MG63 (cell line): ENCODE data around the gene IL12RB1. TPM values are rescaled to one million over a fixed set of nuclear protein-coding genes. Genes with fewer than 3 reads are reported as not detected.
"Not testable (repeated sequence)": the region's sequence is repeated elsewhere in the genome, so short reads cannot be mapped to it uniquely, and the experiment has no call there.

Source experiments
- DNase-seq: peaks from one replicate; pipeline ENCODE4 v3.0.0-alpha.2; 2020
- H3K27me3 ChIP-seq: fragments of 250-450 bp; sonication (Bioruptor Pico); 2 replicates; pipeline ENCODE4 v1.5.1; 2020; ENCODE audit warnings: mild to moderate bottlenecking, moderate library complexity
- H3K36me3 ChIP-seq: fragments of 250-450 bp; sonication (Bioruptor Pico); 2 replicates; pipeline ENCODE4 v1.5.1; 2020; ENCODE audit warnings: mild to moderate bottlenecking, moderate library complexity
- H3K4me3 ChIP-seq: fragments of 250-450 bp; sonication (Bioruptor Pico); 2 replicates; pipeline ENCODE4 v1.5.1; 2020; ENCODE audit warnings: mild to moderate bottlenecking, moderate library complexity
- H3K9me3 ChIP-seq: fragments of 250-450 bp; sonication (Bioruptor Pico); 2 replicates; pipeline ENCODE4 v1.5.1; 2020; ENCODE audit warnings: mild to moderate bottlenecking, moderate library complexity
- total RNA-seq: library from RNA; depleted of rRNA; stranded (reverse); fragments of >200 nt; shearing (Covaris generic); gene quantifications from 2 replicates; pipeline ENCODE4 v1.2.3, GENCODE V29; 2014; ENCODE audit warnings: low replicate concordance

Gene IL12RB1
- total RNA-seq, 1 experiment from 2014 or later, result not detected

DNA sequence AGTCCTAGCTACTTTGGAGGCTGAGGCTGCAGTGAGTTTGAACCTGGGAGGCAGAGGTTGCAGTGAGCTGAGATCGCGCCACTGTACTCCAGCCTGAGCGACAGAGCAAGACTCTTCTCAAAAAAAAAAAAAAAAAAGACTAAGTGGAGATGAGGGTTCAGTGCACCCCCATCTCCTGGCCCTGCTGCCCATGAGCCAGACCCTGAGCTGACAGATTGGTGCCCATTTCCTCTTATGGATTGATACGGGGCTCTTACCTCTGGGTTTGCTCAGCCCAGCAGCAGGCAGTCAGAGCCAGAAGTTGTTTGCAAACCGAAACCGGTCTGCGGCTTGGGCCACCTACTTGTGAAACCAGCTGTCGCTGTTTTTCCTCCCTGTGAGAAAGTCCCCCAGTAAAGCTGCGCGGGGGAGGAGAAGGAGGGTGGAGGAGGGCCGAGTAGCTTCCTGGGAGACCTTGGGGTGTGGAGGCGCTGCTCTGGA, 41.9 kb downstream of the IL12RB1 start:
- Histone ChIP-seq H3K27me3 (peaks cover 2% of the 10 kb centered on the region; the same call in 1 of the 2 replicates), H3K4me3 (peak overlapping the region; percentile 10; the same call in 1 of the 2 replicates), H3K9me3 (peaks cover 6% of the 10 kb centered on the region), H3K36me3 (no peaks in the 10 kb centered on the region)
- peak; percentile 50 for DNase-seq

DNA sequence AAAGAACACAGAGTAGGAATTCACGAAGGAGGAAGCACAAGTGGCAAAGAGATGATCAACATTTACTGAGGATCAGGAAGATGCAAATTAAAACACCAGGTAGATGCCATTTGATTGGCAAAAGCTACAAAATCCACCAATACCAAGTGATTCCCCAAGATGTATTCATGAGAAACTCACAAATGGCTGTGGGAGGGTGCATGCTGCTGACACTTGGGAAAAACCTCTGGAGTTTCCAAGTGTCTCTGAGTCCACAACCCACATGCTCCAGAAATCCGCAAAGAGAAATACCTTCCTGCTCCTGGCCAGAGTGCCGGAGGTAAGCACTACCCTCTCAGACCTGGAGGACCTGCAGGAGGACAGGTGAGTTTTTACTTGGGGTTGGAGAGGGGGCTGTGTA, 43.1 kb downstream of the IL12RB1 start:
- no peak for DNase-seq
- Histone ChIP-seq H3K9me3 (peaks cover 6% of the 10 kb centered on the region), H3K27me3 (peaks cover 2% of the 10 kb centered on the region; the same call in 1 of the 2 replicates), H3K36me3 (no peaks in the 10 kb centered on the region), H3K4me3 (no peak overlapping the region)

DNA sequence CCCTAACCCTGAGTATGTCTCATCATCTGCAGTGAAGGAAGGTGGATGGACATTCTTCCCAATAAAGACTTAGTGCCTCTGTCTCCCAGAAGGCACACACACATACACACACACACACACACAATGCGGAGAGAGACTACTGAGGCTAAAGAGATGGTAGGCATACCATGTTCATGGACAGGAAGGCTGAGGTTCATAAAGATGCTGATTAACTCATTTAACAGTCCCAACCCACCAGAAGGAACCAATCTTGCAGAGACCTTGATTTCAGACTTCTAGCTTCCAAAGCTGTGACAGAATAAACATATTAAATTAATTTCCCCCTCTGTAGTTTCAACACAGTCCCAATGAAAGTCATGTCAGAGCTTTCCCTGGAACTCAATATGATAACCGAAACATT, 45.7 kb downstream of the IL12RB1 start:
- H3K4me3 ChIP-seq, result no peak overlapping the region

DNA sequence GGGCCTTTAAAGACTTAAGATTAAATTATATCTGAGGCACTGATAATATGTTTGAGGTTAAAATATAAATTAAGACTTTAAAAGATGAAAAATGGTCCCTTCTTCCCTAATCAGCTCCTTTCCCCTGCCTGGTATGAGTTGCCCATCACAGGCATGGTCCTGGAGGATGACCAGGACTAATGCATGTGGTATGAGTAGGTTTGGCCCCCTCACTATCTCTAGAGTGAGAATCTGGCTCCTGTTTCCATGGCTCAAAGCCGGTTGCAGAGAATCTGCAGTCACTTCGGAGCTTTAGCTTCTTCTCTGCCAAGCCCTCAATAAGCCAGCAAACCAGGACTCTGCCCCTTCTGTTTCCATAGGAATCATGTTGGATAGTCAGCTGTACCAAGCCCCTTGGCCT, 54.6 kb downstream of the IL12RB1 start:
- H3K9me3 ChIP-seq, H3K36me3 ChIP-seq, H3K27me3 ChIP-seq, H3K4me3 ChIP-seq: not testable (repeated sequence)
- peak; percentile 54 for DNase-seq

More for the DNA sequence above, 45.7 kb downstream of the IL12RB1 start:
- peaks cover 2% of the 10 kb centered on the region; the same call in 1 of the 2 replicates for H3K27me3 ChIP-seq
- no peak for DNase-seq
- no peaks in the 10 kb centered on the region for H3K36me3 ChIP-seq
- H3K9me3 ChIP-seq, result peaks cover 6% of the 10 kb centered on the region

DNA sequence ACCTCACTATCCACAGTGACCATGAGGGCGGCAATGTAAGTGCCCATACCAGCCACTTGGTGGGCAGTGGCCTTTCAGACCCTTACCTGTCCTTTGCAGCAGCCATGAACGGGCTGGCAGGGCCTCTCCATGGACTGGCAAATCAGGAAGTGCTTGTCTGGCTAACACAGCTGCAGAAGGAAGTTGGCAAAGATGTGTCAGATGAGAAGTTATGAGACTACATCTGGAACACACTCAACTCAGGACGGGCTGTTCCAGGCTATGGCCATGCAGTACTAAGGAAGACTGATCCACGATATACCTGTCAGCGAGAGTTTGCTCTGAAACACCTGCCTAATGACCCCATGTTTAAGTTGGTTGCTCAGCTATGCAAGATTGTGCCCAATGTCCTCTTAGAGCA, 55.3 kb downstream of the IL12RB1 start:
- H3K36me3 ChIP-seq, H3K4me3 ChIP-seq, H3K9me3 ChIP-seq, H3K27me3 ChIP-seq, DNase-seq: not testable (repeated sequence)

DNA sequence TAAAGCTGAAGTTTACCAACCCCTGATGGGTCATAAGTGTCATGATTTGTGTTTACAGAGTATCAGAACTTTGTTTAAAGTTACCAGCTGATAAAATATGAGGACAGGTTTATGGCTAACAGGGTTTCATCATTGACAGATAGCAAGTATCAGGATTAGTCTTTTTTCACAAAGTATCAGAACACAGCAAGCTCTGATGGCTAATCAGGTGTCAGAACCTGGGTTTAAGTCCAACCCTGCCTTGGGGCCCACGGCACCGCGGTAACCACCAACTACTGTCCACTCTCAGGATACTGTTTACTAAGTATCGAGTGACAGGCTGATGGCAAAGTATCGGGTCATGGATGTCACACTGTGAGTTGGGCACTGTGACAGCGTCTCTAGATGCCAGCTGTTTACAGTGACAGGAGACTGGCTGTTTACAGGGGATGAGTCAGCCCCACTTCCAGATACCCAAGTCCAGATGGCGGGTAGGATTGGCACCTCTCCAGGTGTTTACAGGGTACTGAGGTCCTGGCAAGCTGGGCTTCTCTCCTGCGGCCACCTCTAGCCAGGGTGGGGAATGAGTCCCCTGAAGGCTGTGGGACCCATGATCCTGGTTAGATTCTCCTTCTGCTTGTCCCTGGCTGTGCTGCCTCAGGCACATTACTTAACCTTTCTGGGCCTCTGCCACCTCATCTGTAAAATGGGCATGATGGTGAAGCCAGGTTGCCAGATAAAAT, 57.0 kb downstream of the IL12RB1 start:
- Histone ChIP-seq H3K4me3 (no peak overlapping the region), H3K9me3 (no peaks in the 10 kb centered on the region), H3K36me3 (no peaks in the 10 kb centered on the region), H3K27me3 (no peaks in the 10 kb centered on the region)
- DNase-seq, result peak; percentile 79

DNA sequence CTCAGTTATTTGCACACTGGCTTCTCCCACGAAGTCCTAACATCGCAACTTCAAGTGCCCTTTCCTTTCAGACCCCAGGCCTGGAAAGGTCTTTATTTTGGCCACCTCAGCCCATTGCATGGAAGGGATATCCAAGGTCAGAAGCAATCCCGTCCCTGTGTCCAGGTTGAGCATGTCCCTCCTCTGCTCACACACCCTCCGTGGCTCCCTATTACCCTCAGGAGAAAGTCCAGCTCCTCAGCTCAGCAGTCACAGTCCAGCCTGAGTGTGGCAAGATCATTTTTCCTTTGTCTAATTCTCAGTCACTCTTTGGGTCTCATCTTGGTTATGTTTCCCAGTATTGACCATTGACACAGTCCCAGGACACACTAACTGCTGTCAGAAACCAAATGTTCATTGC, 59.6 kb downstream of the IL12RB1 start:
- Histone ChIP-seq H3K27me3 (no peaks in the 10 kb centered on the region), H3K9me3 (no peaks in the 10 kb centered on the region), H3K4me3 (no peak overlapping the region), H3K36me3 (no peaks in the 10 kb centered on the region)
- no peak for DNase-seq

DNA sequence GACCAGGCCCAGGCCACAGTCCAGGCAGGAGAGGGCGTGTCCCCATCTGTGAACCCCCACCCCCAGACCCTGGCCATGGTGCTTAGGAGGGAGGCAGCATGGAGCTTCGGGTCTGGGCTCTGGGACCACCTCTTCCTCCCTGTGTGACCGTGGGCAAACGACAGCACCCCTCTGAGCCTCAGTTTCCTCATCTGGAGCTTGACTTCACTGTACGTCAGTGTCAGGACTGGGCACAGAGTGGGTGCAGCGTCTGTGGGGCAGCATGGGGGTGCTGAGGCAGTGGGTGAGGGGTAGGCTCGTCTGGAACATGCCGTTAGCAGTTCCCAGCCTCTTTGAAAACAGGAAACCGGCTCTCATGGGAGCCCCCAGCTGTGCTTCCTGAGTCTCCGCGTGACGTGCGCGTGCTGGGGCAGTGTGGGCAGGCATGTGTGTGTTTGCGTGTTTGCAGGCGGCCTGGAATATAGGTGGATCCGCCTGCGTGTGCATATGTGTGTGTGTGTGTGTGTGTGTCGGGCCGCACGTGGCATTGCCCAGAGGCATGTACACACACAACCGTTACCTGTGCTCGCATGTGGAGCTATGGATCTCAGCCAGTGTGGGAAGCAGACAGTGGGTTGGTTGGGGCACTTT, 63.0 kb downstream of the IL12RB1 start:
- Histone ChIP-seq H3K36me3 (no peaks in the 10 kb centered on the region), H3K9me3 (no peaks in the 10 kb centered on the region), H3K27me3 (no peaks in the 10 kb centered on the region), H3K4me3 (no peak overlapping the region)
- no peak for DNase-seq

DNA sequence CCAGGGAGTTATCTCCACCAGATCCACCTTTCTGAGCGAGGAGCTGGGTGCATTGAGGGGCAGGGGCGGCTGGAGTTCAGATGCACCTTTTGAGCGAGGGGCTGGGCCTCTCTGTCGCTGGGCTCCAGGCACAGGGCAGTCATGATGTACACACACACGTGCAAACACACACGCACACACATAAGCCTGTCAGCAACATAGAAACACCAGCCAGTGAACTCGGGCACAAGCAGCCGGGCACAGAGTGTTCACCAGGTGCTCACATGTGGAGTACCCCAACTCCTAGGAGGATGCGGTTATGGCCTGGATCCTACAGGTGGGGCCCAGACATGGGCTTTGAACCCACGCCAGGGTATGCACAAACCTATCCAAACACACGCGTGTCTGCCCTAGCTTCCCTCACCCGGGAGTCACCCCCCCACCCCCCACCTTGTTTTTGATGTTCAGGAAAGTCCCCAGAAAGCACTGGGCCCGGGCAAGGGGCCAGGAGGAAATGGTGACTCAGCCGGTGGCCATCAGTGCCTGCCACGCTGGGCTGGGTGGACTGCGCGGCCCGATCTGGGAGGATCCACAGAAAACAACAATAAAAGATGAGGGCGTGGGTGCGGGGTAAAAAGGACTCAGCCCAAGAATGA, 65.5 kb downstream of the IL12RB1 start:
- peak; percentile 74 for DNase-seq
- Histone ChIP-seq H3K4me3 (no peak overlapping the region), H3K27me3 (no peaks in the 10 kb centered on the region), H3K36me3 (no peaks in the 10 kb centered on the region), H3K9me3 (no peaks in the 10 kb centered on the region)

DNA sequence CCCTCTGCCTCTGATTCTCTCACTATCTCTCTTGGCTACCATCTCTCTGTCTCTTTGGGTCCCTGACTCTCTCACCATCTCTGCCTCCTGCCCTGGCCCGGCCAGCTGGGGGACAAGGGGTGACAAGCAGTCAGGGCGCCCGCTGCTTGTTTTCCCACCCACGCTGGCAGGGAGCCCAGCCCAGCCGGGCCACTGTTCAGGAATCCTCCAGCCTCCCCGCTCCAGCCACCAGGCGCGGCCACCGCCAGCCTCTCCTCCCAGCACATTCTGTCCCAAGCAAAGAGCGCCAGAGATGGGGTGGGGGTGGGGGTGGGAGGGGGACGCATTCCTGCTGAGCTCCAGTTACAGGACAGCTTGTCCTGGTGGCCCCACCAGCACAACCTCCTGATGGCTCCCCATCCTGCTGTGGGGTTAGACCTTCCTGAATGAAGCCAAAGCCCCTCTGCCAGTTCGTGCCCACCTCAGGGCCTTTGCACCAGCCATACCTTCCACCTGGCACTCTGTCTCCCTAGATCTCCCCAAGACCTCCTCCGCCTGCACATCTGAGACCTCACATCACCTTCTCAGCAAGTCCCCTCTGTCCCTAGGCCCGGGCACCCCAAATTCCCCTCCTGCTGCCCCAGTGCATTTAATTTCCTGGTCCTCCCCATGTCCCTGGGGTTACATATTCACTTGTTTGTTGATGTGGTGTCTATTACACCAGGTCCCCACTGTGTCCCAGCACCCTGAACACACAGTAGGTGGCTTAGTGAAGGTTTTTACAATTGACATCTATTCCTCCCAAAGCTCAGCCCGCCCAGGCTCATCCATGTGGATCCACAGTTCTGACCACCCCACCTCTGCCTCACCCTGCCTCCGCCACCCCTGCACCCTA, 66.3 kb downstream of the IL12RB1 start:
- H3K36me3 ChIP-seq, result peaks cover 2% of the 10 kb centered on the region; the same call in 1 of the 2 replicates
- no peak overlapping the region for H3K4me3 ChIP-seq
- no peaks in the 10 kb centered on the region for H3K27me3 ChIP-seq
- no peak for DNase-seq
- no peaks in the 10 kb centered on the region for H3K9me3 ChIP-seq

DNA sequence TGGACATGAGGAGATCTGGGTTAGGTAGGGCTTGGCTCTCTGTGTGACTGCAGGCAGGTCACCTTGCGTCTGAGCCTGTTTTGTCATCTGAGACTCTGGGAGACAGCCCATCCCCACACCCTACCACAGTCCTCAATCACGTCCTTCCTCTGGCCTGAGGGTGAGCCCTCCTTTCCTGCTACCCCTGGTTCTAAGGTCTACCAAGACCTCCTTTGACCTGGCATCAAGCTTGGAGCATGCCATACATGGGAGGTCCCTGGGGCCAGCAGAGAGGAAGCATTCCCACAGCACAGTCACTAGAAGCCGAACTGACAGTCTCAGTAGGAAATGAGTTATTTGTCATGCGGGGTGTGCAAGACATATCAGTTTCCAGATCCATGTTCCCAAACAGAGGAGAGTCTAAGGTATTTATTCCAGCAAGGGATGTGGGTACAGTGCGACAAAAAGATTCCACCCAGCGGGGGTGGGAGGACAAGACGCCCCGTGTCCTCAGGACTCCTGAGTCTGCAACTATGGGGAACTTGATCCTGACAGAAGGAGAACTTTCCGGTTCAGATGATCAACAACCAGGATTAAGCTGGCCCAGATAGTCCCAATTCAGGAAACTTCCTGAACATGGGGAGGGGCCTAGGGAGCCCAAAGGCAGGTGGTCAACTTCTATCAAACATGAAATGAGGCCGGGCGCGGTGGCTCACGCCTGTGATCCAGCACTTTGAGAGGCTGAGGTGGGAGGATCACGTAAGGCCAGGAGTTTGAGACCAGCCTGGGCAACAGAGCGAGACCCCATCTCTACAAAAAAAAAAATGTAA, 69.3 kb downstream of the IL12RB1 start:
- Histone ChIP-seq H3K4me3 (no peak overlapping the region), H3K9me3 (no peaks in the 10 kb centered on the region), H3K27me3 (no peaks in the 10 kb centered on the region), H3K36me3 (peaks cover 14% of the 10 kb centered on the region)
- DNase-seq, result no peak

DNA sequence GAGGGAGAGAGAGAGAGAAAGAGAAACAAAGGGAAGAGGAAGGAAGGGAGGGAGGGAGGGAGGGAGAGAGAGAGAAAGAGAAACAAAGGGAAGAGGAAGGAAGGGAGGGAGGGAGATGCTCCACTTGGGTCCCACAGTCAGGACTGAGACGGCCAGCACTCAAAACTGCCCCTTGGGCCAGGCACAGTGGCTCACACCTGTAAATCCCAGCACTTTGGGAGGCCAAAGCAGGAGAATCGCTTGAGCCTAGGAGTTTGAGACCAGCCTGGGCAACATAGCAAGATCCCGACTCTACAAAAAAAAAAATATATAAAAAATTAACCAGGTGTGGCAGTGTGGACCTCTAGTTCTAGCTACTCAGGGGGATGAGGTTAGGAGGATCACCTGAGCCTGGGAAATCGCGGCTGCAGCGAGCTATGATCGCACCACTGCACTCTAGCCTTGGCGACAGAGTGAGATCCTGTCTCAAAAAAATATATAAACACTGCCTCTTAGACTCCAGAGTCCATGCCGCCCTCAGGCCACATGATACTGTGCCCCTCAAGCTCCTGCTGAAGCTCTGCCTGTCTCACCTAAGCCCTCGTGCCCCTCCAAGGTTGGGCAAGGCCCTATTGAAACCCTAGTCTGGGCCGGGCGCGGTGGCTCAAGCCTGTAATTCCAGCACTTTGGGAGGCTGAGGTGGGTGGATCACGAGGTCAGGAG, 70.4 kb downstream of the IL12RB1 start:
- Histone ChIP-seq H3K27me3 (no peaks in the 10 kb centered on the region), H3K36me3 (peaks cover 23% of the 10 kb centered on the region), H3K9me3 (no peaks in the 10 kb centered on the region), H3K4me3 (no peak overlapping the region)
- DNase-seq, result no peak

DNA sequence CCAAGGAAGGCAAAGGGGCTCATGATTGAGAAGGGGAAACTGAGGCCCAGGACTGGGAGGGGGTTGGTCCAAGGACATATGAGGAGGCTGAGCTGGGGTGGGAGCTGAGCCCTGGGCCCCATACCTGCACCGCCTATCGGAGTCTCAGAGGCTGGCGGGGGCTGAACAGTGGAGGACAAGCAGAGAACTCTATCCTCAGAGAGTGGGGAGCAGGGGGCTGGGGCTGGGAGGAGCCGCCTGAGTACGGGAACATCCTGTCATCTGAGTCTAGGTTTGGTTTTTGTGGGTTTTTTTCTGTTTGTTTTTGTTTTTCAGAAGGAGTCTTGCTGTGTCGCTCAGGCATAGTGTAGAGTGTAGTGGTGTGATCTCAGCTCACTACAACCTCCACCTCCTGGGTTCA, 72.5 kb downstream of the IL12RB1 start:
- H3K9me3 ChIP-seq, result no peaks in the 10 kb centered on the region
- no peak overlapping the region for H3K4me3 ChIP-seq
- no peak for DNase-seq
- no peaks in the 10 kb centered on the region for H3K27me3 ChIP-seq
- H3K36me3 ChIP-seq, result peaks cover 38% of the 10 kb centered on the region

DNA sequence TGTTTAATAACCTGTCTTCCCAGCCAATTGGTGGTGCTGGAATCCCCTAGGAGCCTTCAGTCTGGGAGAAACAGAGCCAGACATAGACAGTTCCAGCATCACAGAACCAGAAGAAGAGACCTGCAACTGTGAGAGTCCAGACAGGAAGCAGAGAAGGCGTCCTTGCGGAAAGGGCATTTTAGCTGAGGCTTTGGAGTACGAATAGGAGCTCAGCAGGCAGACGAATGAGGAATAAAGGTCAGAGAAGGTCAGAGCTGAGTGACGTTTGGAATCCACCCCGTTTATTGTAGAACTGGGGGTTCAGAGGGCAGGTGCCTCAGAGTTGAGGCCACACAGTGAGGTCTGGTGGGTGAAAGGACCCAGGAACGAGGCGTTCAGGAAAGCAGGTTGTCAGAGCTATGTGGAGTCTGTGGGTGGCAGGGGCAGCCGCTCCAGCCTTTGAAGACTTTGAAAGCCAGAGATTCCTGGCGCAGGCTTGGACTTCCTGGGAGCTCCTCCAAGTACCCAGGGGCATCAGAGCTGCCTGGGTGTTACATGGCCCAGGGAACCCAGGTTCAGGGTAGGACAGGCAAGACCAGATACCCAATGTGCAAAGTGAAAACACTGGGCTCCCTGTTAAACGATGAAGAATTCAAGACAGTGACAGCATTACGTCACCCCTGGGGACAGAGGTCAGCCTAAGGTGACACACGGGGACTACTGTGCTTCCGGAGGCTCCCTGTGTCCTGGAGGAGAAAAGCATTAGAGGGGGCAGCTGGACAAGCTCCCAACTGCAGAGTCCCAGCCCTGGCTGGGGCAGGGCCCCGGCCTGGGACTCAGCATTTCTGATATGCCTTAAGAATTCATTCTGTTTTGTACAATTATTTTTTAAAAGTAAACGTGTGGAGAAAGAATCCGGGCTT, 73.3 kb downstream of the IL12RB1 start:
- H3K27me3 ChIP-seq, result no peaks in the 10 kb centered on the region
- no peak for DNase-seq
- H3K36me3 ChIP-seq, result peaks cover 44% of the 10 kb centered on the region

DNA sequence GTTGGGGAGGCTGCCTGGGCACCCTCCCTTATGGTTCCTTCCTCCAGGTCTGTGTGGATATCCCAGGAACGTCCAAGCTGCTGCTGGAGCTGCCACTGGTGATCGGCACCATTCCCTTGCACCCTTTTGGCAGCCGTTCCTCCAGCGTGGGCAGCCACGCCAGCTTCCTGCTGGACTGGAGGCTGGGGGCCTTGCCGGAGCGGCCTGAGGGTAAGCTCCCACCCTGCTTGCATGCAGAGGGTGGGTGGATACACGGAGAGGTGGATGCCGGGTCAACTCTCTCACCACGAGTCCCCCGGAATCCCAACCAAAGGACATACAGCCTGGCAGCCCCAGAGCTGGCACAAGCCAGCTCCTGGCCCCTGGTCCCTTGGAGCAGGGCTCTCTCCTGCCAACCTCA, 76.6 kb downstream of the IL12RB1 start:
- H3K9me3 ChIP-seq, result no peaks in the 10 kb centered on the region
- peaks cover 41% of the 10 kb centered on the region for H3K36me3 ChIP-seq
- H3K27me3 ChIP-seq, result no peaks in the 10 kb centered on the region
- no peak for DNase-seq
- H3K4me3 ChIP-seq, result no peak overlapping the region

More for the DNA sequence above, 73.3 kb downstream of the IL12RB1 start:
- H3K9me3 ChIP-seq, result no peaks in the 10 kb centered on the region
- no peak overlapping the region for H3K4me3 ChIP-seq
